ENCODE results near the gene EPB41L4B.

- TF ChIP-seq PATZ1 (CRISPR knock-in tag; IDR thresholded peaks at IDR 0.05; ENCODE audit: borderline replicate concordance) (no peak), ZNF70 (CRISPR knock-in tag; IDR thresholded peaks at IDR 0.05) (no peak), RARB (CRISPR knock-in tag; IDR thresholded peaks at IDR 0.05) (no peak), ARNTL (CRISPR knock-in tag; IDR thresholded peaks at IDR 0.05; ENCODE audit: borderline replicate concordance, low read depth) (no peak), ZNF565 (CRISPR knock-in tag; conservative IDR thresholded peaks at IDR 0.05; ENCODE audit: low read depth) (no peak), TSHZ2 (CRISPR knock-in tag; IDR thresholded peaks at IDR 0.05) (no peak), TCF4 (CRISPR knock-in tag; IDR thresholded peaks at IDR 0.05; ENCODE audit: borderline replicate concordance) (no peak), ZFP30 (CRISPR knock-in tag; IDR thresholded peaks at IDR 0.05) (no peak), GLIS3 (CRISPR knock-in tag; IDR thresholded peaks at IDR 0.05) (no peak), SNAI2 (CRISPR knock-in tag; IDR thresholded peaks at IDR 0.05) (no peak)
Observed at GRCh38 chr9:109145051-109145450, 175.8 kb downstream of the EPB41L4B start.
